ENCODE data around the gene TNKS2. TPM values are rescaled to one million over a fixed set of nuclear protein-coding genes. Genes with fewer than 3 reads are reported as not detected.
"Not testable (repeated sequence)": the region's sequence is repeated elsewhere in the genome, so short reads cannot be mapped to it uniquely, and the experiment has no call there.

Gene TNKS2
- total RNA-seq, 1 donor from 2014 or later, result 52.5 TPM

DNA sequence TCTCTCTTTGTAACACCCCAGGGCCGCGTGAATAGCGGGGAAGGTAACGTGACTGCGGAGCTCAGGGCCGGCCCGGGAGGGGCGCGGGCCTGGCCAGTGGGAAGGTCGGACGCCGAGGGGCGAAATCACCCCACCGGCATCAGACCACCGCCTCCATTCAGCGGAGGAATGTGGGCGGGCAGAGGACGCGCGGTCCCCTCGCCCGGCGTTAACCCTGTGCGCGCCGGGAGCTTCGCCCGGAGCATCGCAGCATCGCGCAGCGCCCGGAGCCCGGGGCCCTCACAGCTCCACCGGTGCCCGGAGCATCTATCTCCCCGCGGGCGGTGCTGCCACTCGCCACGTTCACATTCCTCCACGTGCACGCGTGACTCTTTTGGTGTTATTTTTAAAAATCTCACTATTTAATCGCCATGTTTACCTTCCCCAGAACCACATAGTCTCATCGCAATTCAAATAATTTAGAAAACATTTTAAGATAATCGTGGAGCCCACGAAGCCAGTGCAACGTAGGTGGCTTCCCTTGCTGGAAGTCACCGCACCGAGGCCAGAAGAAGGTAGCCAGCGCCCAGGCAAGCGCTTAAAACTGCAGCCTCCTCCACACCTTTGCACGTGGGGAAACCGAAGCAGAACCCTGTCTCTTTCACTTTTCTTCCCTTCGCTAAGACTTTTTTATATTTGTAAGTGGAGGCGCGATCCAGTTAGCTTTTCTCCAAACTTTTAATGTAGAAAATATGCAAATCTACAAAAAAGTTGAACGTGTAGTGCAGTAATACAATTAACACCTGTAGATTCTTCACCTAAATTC lies 89.2 kb downstream of the TNKS2 start:
- Mint-ChIP-seq H3K27me3 (ENCODE audit: unreplicated experiment) (no peaks in the 10 kb centered on the region), H3K9me3 (ENCODE audit: unreplicated experiment) (no peaks in the 10 kb centered on the region), H3K36me3 (ENCODE audit: low read depth, unreplicated experiment) (no peaks in the 10 kb centered on the region), H3K4me1 (ENCODE audit: unreplicated experiment) (peaks cover 16% of the 10 kb centered on the region), H3K4me3 (ENCODE audit: unreplicated experiment) (peak overlapping the region; percentile 89), H3K27ac (ENCODE audit: unreplicated experiment) (peak overlapping the region; percentile 91)
- peak; percentile 82 for DNase-seq (ENCODE audit: low spot score)
- TF ChIP-seq, protein P1, sequence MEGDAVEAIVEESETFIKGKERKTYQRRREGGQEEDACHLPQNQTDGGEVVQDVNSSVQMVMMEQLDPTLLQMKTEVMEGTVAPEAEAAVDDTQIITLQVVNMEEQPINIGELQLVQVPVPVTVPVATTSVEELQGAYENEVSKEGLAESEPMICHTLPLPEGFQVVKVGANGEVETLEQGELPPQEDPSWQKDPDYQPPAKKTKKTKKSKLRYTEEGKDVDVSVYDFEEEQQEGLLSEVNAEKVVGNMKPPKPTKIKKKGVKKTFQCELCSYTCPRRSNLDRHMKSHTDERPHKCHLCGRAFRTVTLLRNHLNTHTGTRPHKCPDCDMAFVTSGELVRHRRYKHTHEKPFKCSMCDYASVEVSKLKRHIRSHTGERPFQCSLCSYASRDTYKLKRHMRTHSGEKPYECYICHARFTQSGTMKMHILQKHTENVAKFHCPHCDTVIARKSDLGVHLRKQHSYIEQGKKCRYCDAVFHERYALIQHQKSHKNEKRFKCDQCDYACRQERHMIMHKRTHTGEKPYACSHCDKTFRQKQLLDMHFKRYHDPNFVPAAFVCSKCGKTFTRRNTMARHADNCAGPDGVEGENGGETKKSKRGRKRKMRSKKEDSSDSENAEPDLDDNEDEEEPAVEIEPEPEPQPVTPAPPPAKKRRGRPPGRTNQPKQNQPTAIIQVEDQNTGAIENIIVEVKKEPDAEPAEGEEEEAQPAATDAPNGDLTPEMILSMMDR (IDR thresholded peaks at IDR 0.05; ENCODE audit: unreplicated experiment), result no peak

DNA sequence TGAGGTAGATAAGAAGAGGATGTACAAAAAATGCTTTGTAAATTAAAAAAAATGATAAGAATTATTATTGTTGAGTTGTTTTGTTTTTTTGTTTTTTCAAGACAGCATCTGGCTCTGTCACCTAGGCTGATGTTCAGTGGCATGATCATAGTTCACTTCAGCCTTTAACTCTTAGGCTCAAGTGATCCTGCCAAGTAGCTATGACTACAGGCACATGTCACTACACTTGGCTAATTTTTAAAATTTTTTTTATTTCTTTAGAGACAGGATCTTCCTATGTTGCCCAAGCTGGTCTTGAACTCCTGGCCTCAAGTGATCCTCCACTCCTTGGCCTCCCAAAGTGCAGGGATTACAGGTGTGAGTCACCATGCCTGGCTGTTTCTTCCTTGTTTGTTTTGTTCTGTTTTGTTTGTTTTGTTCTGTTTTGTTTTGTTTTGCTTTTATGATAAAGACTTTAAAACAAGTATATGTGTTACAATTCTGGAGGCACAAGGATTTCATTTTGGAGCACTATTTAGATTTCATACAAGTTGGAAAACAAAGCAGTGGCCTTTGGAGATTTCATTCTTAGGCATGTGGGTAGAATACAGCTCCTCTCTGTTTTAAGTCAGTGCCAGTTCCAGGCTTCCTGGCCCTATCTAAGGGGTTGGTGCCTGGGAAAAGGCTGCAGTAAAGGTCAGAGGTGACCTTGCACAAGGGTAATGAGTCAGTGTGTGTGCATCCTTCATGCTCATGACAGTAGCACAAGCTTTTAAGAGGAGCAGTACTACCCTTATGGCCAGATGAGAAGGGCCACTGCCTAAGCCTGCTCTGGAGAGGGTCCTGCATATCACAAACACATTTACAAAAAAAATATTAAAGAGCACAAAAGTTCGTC lies 93.1 kb downstream of the TNKS2 start:
- no peak overlapping the region for H3K4me3 Mint-ChIP-seq (ENCODE audit: unreplicated experiment)
- no peaks in the 10 kb centered on the region for H3K27me3 Mint-ChIP-seq (ENCODE audit: unreplicated experiment)
- no peak overlapping the region for H3K27ac Mint-ChIP-seq (ENCODE audit: unreplicated experiment)
- TF ChIP-seq, protein P1 (IDR thresholded peaks at IDR 0.05; ENCODE audit: unreplicated experiment), result no peak
- H3K36me3 Mint-ChIP-seq (ENCODE audit: low read depth, unreplicated experiment), result peaks cover 1% of the 10 kb centered on the region
- H3K9me3 Mint-ChIP-seq (ENCODE audit: unreplicated experiment), result no peaks in the 10 kb centered on the region
- peaks cover 6% of the 10 kb centered on the region for H3K4me1 Mint-ChIP-seq (ENCODE audit: unreplicated experiment)
- no peak for DNase-seq (ENCODE audit: low spot score)

DNA sequence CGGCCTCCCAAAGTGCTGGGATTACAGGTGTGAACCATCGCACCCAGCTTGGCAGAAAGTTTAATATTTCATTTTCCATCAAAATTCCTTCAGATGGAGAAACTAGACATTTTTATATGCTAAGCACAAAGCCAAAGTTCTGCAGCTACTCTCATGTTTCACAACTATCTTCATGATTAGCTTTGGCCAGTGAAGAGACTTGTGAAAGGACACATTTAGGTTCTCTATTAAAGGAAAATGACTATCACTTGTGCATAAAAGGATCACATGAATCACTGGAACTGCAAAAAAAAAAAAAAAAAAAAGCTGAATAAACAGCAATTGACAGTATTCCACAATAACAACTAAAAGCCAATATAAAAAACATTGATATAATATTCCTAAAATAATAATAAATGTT lies 94.8 kb downstream of the TNKS2 start:
- Mint-ChIP-seq H3K36me3 (ENCODE audit: low read depth, unreplicated experiment) (peaks cover 3% of the 10 kb centered on the region), H3K4me1 (ENCODE audit: unreplicated experiment) (no peaks in the 10 kb centered on the region), H3K27ac (ENCODE audit: unreplicated experiment) (no peak overlapping the region), H3K27me3 (ENCODE audit: unreplicated experiment) (no peaks in the 10 kb centered on the region), H3K9me3 (ENCODE audit: unreplicated experiment) (no peaks in the 10 kb centered on the region), H3K4me3 (ENCODE audit: unreplicated experiment) (no peak overlapping the region)
- DNase-seq (ENCODE audit: low spot score), result no peak
- TF ChIP-seq, protein P1 (IDR thresholded peaks at IDR 0.05; ENCODE audit: unreplicated experiment), result no peak

- DNase-seq (ENCODE audit: low spot score); H3K4me1 Mint-ChIP-seq (ENCODE audit: unreplicated experiment); H3K9me3 Mint-ChIP-seq (ENCODE audit: unreplicated experiment); H3K27me3 Mint-ChIP-seq (ENCODE audit: unreplicated experiment); H3K4me3 Mint-ChIP-seq (ENCODE audit: unreplicated experiment); H3K27ac Mint-ChIP-seq (ENCODE audit: unreplicated experiment); H3K36me3 Mint-ChIP-seq (ENCODE audit: low read depth, unreplicated experiment): not testable (repeated sequence)
Observed at GRCh38 chr10:91894261-91894685, 96.0 kb downstream of the TNKS2 start.

DNA sequence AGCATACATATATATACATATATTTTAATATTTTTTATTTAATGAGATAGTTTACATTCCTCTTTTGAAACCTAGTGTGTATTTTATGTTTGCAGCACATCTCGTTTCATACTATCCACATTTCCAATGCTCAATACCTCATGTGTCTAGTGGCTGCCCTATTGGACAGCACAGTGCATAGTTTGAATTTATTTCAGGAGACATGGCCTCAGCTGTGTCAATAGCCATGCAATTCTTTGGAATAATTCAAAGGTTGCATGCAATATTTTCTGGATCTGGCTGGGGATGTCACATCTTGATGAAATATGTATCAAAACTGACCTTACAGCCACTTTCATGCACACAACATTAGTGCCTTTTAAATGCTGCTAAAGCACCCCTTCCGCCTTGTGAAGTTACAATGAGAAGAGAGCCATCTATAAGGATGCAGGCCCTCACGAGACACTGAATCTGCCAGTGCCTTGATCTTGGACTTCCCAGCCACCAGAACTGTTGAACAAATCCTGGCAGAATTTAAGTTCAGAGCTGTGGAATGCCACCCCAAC lies 98.1 kb downstream of the TNKS2 start:
- H3K27me3 Mint-ChIP-seq (ENCODE audit: unreplicated experiment), result peaks cover 1% of the 10 kb centered on the region
- no peak for DNase-seq (ENCODE audit: low spot score)
- no peaks in the 10 kb centered on the region for H3K9me3 Mint-ChIP-seq (ENCODE audit: unreplicated experiment)
- no peak overlapping the region for H3K4me3 Mint-ChIP-seq (ENCODE audit: unreplicated experiment)
- TF ChIP-seq, protein P1 (IDR thresholded peaks at IDR 0.05; ENCODE audit: unreplicated experiment), result no peak
- no peak overlapping the region for H3K27ac Mint-ChIP-seq (ENCODE audit: unreplicated experiment)
- peaks cover 3% of the 10 kb centered on the region for H3K36me3 Mint-ChIP-seq (ENCODE audit: low read depth, unreplicated experiment)
- no peaks in the 10 kb centered on the region for H3K4me1 Mint-ChIP-seq (ENCODE audit: unreplicated experiment)
